ENCODE data around the gene SESN1. TPM values are rescaled to one million over a fixed set of nuclear protein-coding genes. Genes with fewer than 3 reads are reported as not detected.

Gene SESN1
- total RNA-seq, 1 experiment from 2014 or later: 30.2 TPM

DNA sequence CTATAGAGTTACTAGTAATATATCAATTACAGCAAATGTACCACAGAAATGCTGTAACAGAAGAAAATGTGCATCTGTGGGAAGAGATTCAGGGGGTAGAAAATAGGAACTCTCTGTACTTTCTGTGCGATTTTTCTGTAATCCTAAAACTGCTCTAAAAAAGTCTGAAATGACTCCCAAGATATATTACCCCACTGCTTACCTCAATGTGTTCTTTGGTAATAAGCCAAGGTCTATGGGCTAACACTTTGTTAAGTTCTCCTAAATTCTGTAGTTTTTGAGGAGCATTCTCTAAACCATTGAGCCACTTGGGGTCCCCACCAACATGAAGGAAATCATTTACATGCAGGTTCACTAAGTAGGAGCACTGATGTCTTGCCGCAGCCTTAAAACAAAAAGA, 94.4 kb downstream of the SESN1 start:
- DNase-seq (ENCODE audit: low spot score): no peak
- Mint-ChIP-seq H3K4me3 (no peak overlapping the region), H3K9me3 (no peaks in the 10 kb centered on the region), H3K36me3 (peaks cover 25% of the 10 kb centered on the region), H3K27ac (no peak overlapping the region), H3K4me1 (peaks cover 9% of the 10 kb centered on the region), H3K27me3 (ENCODE audit: low read depth) (no peaks in the 10 kb centered on the region)
- CTCF ChIA-PET: no interaction called here
- TF ChIP-seq, protein P1, sequence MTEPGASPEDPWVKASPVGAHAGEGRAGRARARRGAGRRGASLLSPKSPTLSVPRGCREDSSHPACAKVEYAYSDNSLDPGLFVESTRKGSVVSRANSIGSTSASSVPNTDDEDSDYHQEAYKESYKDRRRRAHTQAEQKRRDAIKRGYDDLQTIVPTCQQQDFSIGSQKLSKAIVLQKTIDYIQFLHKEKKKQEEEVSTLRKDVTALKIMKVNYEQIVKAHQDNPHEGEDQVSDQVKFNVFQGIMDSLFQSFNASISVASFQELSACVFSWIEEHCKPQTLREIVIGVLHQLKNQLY (CRISPR knock-in tag; IDR thresholded peaks at IDR 0.05): no peak
- TF ChIP-seq SP1 (CRISPR knock-in tag; conservative IDR thresholded peaks at IDR 0.05) (no peak), EMX1 (CRISPR knock-in tag; IDR thresholded peaks at IDR 0.05) (no peak), NR3C1 (CRISPR knock-in tag; conservative IDR thresholded peaks at IDR 0.05; ENCODE audit: low read depth) (no peak), GTF2I (CRISPR knock-in tag; conservative IDR thresholded peaks at IDR 0.05) (no peak), TEAD1 (CRISPR knock-in tag; IDR thresholded peaks at IDR 0.05) (no peak), ZNF317 (CRISPR knock-in tag; IDR thresholded peaks at IDR 0.05; ENCODE audit: borderline replicate concordance, low read depth) (no peak), CREM (CRISPR knock-in tag; IDR thresholded peaks at IDR 0.05) (no peak)
- POLR2A ChIA-PET: no interaction called here
- no peak for ATAC-seq

DNA sequence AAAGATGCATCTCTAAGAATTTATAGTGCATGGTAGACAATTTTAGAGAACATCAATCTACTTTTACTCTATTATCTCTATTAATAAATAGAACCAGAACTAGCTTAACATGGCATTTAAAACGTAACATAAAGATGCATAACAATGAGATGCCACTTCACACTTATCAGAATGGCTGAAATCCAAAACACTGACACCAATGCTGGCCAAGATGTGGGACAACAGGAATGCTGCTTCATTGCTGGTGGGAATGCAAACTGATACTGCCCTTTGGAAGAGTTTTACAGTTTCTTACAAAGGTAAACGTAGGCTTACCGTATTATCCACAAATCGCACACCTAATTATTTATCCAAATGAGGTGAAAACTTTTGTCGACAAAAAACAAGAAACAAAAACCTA, 95.2 kb downstream of the SESN1 start:
- ChIA-PET POLR2A (no interaction called here), CTCF (no interaction called here)
- Mint-ChIP-seq H3K4me3 (no peak overlapping the region), H3K36me3 (peaks cover 25% of the 10 kb centered on the region), H3K4me1 (0 out of 2 replicates have a peak, but pooled peaks cover 2% of the 10 kb centered on the region), H3K27ac (no peak overlapping the region), H3K27me3 (ENCODE audit: low read depth) (no peaks in the 10 kb centered on the region), H3K9me3 (no peaks in the 10 kb centered on the region)
- DNase-seq (ENCODE audit: low spot score): no peak
- no peak for ATAC-seq
- no peak for TF ChIP-seq MAX (CRISPR knock-in tag; IDR thresholded peaks at IDR 0.05)
- TF ChIP-seq, protein P2, sequence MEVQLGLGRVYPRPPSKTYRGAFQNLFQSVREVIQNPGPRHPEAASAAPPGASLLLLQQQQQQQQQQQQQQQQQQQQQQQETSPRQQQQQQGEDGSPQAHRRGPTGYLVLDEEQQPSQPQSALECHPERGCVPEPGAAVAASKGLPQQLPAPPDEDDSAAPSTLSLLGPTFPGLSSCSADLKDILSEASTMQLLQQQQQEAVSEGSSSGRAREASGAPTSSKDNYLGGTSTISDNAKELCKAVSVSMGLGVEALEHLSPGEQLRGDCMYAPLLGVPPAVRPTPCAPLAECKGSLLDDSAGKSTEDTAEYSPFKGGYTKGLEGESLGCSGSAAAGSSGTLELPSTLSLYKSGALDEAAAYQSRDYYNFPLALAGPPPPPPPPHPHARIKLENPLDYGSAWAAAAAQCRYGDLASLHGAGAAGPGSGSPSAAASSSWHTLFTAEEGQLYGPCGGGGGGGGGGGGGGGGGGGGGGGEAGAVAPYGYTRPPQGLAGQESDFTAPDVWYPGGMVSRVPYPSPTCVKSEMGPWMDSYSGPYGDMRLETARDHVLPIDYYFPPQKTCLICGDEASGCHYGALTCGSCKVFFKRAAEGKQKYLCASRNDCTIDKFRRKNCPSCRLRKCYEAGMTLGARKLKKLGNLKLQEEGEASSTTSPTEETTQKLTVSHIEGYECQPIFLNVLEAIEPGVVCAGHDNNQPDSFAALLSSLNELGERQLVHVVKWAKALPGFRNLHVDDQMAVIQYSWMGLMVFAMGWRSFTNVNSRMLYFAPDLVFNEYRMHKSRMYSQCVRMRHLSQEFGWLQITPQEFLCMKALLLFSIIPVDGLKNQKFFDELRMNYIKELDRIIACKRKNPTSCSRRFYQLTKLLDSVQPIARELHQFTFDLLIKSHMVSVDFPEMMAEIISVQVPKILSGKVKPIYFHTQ (CRISPR knock-in tag; IDR thresholded peaks at IDR 0.05): no peak
- no peak for TF ChIP-seq NR2C2 (CRISPR knock-in tag; IDR thresholded peaks at IDR 0.05)
- no peak for TF ChIP-seq RORB (CRISPR knock-in tag; IDR thresholded peaks at IDR 0.05)
- TF ChIP-seq, protein P3, sequence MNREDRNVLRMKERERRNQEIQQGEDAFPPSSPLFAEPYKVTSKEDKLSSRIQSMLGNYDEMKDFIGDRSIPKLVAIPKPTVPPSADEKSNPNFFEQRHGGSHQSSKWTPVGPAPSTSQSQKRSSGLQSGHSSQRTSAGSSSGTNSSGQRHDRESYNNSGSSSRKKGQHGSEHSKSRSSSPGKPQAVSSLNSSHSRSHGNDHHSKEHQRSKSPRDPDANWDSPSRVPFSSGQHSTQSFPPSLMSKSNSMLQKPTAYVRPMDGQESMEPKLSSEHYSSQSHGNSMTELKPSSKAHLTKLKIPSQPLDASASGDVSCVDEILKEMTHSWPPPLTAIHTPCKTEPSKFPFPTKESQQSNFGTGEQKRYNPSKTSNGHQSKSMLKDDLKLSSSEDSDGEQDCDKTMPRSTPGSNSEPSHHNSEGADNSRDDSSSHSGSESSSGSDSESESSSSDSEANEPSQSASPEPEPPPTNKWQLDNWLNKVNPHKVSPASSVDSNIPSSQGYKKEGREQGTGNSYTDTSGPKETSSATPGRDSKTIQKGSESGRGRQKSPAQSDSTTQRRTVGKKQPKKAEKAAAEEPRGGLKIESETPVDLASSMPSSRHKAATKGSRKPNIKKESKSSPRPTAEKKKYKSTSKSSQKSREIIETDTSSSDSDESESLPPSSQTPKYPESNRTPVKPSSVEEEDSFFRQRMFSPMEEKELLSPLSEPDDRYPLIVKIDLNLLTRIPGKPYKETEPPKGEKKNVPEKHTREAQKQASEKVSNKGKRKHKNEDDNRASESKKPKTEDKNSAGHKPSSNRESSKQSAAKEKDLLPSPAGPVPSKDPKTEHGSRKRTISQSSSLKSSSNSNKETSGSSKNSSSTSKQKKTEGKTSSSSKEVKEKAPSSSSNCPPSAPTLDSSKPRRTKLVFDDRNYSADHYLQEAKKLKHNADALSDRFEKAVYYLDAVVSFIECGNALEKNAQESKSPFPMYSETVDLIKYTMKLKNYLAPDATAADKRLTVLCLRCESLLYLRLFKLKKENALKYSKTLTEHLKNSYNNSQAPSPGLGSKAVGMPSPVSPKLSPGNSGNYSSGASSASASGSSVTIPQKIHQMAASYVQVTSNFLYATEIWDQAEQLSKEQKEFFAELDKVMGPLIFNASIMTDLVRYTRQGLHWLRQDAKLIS (CRISPR knock-in tag; IDR thresholded peaks at IDR 0.05; ENCODE audit: borderline replicate concordance): no peak
- no peak for TF ChIP-seq ZNF423 (CRISPR knock-in tag; IDR thresholded peaks at IDR 0.05)
- no peak for TF ChIP-seq CREB1 (CRISPR knock-in tag; IDR thresholded peaks at IDR 0.05)
- TF ChIP-seq E2F4 (CRISPR knock-in tag; IDR thresholded peaks at IDR 0.05; ENCODE audit: borderline replicate concordance, low read depth): no peak
- no peak for TF ChIP-seq ZNF396 (CRISPR knock-in tag; IDR thresholded peaks at IDR 0.05; ENCODE audit: borderline replicate concordance)
- no peak for TF ChIP-seq ETV6 (CRISPR knock-in tag; IDR thresholded peaks at IDR 0.05)
- TF ChIP-seq E2F1 (CRISPR knock-in tag; IDR thresholded peaks at IDR 0.05): no peak
- TF ChIP-seq SP1 (CRISPR knock-in tag; conservative IDR thresholded peaks at IDR 0.05): no peak
- TF ChIP-seq CREM (CRISPR knock-in tag; IDR thresholded peaks at IDR 0.05): no peak
- TF ChIP-seq HMGXB4 (CRISPR knock-in tag; IDR thresholded peaks at IDR 0.05): no peak
- TF ChIP-seq ZNF263 (CRISPR knock-in tag; IDR thresholded peaks at IDR 0.05; ENCODE audit: low read depth): no peak
- TF ChIP-seq ATF6 (CRISPR knock-in tag; IDR thresholded peaks at IDR 0.05): no peak
- no peak for TF ChIP-seq RELA (CRISPR knock-in tag; IDR thresholded peaks at IDR 0.05; ENCODE audit: borderline replicate concordance)
